Measurements from ENCODE around the gene C12orf76. TPM values are rescaled to one million over a fixed set of nuclear protein-coding genes. Genes with fewer than 3 reads are reported as not detected.
A peak's percentile ranks its signal among the peaks of the same experiment; 100 is the strongest.

The C12orf76 gene
- polyA plus RNA-seq, 1 donor (not counting 4 experiments of a cell fraction or from before 2014, with no cell fraction given) = 7.3 TPM

GRCh38 chr12:109999983-110000505 lies 48.3 kb downstream of the C12orf76 start:
- H3K27ac ChIP-seq (ENCODE audit: control insufficient read depth, insufficient read depth, low read length) = peak overlapping the region; percentile 96
- peaks cover 0 to 4% of the 10 kb centered on the region in 2 experiments for H3K36me3 ChIP-seq (ENCODE audit: control insufficient read depth in 2 of 2, extremely low read depth in 1 of 2, insufficient read depth in 2 of 2, low read length in 2 of 2)
- peak overlapping the region; percentile 71 to 85 (median 79) for H3K4me3 ChIP-seq (ENCODE audit: control insufficient read depth in 2 of 3, extremely low read depth in 1 of 3, insufficient read depth in 2 of 3, low read depth in 1 of 3, low read length in 3 of 3)
- peak overlapping the region; percentile 93 for H3K4me2 ChIP-seq (ENCODE audit: control insufficient read depth, extremely low read depth, insufficient read depth, low read depth, low read length)
- peak overlapping the region; percentile 97 for H3K9ac ChIP-seq (ENCODE audit: control insufficient read depth, extremely low read depth, insufficient read depth, low read length)
- no peaks in the 10 kb centered on the region for H3K9me1 ChIP-seq (ENCODE audit: control insufficient read depth, extremely low read depth, insufficient read depth, low read length)
- peaks cover 38% of the 10 kb centered on the region for H3K4me1 ChIP-seq (ENCODE audit: control insufficient read depth, extremely low read depth, insufficient read depth, low read length)
- DNase-seq (ENCODE audit: low read depth, low spot score) (no peak), FAIRE-seq (no peak)
- TF ChIP-seq EZH2 (IDR thresholded peaks at IDR 0.05; ENCODE audit: low read length) = no peak
- TF ChIP-seq, protein P1, sequence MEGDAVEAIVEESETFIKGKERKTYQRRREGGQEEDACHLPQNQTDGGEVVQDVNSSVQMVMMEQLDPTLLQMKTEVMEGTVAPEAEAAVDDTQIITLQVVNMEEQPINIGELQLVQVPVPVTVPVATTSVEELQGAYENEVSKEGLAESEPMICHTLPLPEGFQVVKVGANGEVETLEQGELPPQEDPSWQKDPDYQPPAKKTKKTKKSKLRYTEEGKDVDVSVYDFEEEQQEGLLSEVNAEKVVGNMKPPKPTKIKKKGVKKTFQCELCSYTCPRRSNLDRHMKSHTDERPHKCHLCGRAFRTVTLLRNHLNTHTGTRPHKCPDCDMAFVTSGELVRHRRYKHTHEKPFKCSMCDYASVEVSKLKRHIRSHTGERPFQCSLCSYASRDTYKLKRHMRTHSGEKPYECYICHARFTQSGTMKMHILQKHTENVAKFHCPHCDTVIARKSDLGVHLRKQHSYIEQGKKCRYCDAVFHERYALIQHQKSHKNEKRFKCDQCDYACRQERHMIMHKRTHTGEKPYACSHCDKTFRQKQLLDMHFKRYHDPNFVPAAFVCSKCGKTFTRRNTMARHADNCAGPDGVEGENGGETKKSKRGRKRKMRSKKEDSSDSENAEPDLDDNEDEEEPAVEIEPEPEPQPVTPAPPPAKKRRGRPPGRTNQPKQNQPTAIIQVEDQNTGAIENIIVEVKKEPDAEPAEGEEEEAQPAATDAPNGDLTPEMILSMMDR (optimal IDR thresholded peaks at IDR 0.05 in 1 of 3, IDR thresholded peaks at IDR 0.05 in 1 of 3, conservative IDR thresholded peaks at IDR 0.05 in 1 of 3; ENCODE audit: extremely low read depth in 1 of 3, insufficient read depth in 2 of 3, low read length in 3 of 3) = no peak
- H4K20me1 ChIP-seq (ENCODE audit: control insufficient read depth, extremely low read depth, insufficient read depth, low read length) = no peaks in the 10 kb centered on the region
- H3K27me3 ChIP-seq (ENCODE audit: control insufficient read depth, extremely low read depth, insufficient read depth, low read length) = no peaks in the 10 kb centered on the region
- peak overlapping the region; percentile 32 for H2AFZ ChIP-seq (ENCODE audit: control insufficient read depth, low read length)
- dilution Hi-C loops (cut with MboI; ENCODE audit: extremely low pct_ligation_motif_present, low sequenced_read_pairs) = no loop called here
- H3K79me2 ChIP-seq (ENCODE audit: control insufficient read depth, insufficient read depth, low read length) = peaks cover 42% of the 10 kb centered on the region
- H3K9me3 ChIP-seq (ENCODE audit: control insufficient read depth, low read depth, low read length) = no peaks in the 10 kb centered on the region

- H3K27ac ChIP-seq (ENCODE audit: control insufficient read depth, insufficient read depth, low read length) = peak overlapping the region; percentile 96
- TF ChIP-seq EZH2 (IDR thresholded peaks at IDR 0.05; ENCODE audit: low read length) = no peak
- TF ChIP-seq, protein P1 (optimal IDR thresholded peaks at IDR 0.05 in 1 of 3, IDR thresholded peaks at IDR 0.05 in 1 of 3, conservative IDR thresholded peaks at IDR 0.05 in 1 of 3; ENCODE audit: extremely low read depth in 1 of 3, insufficient read depth in 2 of 3, low read length in 3 of 3) = no peak
- no peaks in the 10 kb centered on the region for H3K27me3 ChIP-seq (ENCODE audit: control insufficient read depth, extremely low read depth, insufficient read depth, low read length)
- peak overlapping the region; percentile 93 for H3K4me2 ChIP-seq (ENCODE audit: control insufficient read depth, extremely low read depth, insufficient read depth, low read depth, low read length)
- dilution Hi-C loops (cut with MboI; ENCODE audit: extremely low pct_ligation_motif_present, low sequenced_read_pairs) = no loop called here
- H3K9ac ChIP-seq (ENCODE audit: control insufficient read depth, extremely low read depth, insufficient read depth, low read length) = peak overlapping the region; percentile 97
- H3K9me1 ChIP-seq (ENCODE audit: control insufficient read depth, extremely low read depth, insufficient read depth, low read length) = no peaks in the 10 kb centered on the region
- DNase-seq (ENCODE audit: low read depth, low spot score) (no peak), FAIRE-seq (no peak)
- H3K4me3 ChIP-seq (ENCODE audit: control insufficient read depth in 2 of 3, extremely low read depth in 1 of 3, insufficient read depth in 2 of 3, low read depth in 1 of 3, low read length in 3 of 3) = peak overlapping the region; percentile 71 to 85 (median 79)
- H2AFZ ChIP-seq (ENCODE audit: control insufficient read depth, low read length) = peak overlapping the region; percentile 32
- peaks cover 43% of the 10 kb centered on the region for H3K4me1 ChIP-seq (ENCODE audit: control insufficient read depth, extremely low read depth, insufficient read depth, low read length)
- H3K79me2 ChIP-seq (ENCODE audit: control insufficient read depth, insufficient read depth, low read length) = peaks cover 44% of the 10 kb centered on the region
- H4K20me1 ChIP-seq (ENCODE audit: control insufficient read depth, extremely low read depth, insufficient read depth, low read length) = no peaks in the 10 kb centered on the region
- peaks cover 0 to 4% of the 10 kb centered on the region in 2 experiments for H3K36me3 ChIP-seq (ENCODE audit: control insufficient read depth in 2 of 2, extremely low read depth in 1 of 2, insufficient read depth in 2 of 2, low read length in 2 of 2)
- H3K9me3 ChIP-seq (ENCODE audit: control insufficient read depth, low read depth, low read length) = no peaks in the 10 kb centered on the region
These were observed 48.7 kb downstream of the C12orf76 start for GRCh38 chr12:109999649-109999971.

Measured in keratinocyte (primary cell).